CD14-positive monocyte (primary cell): ENCODE data around the gene TOR1AIP2. TPM values are rescaled to one million over a fixed set of nuclear protein-coding genes. Genes with fewer than 3 reads are reported as not detected.

Experiments
- DNase-seq, 3 donors: peaks; one replicate each; pipeline ENCODE4 v3.0.0-alpha.2; 2011 to 2022
- H2AFZ ChIP-seq: 2 replicates; pipeline ENCODE4 v1.6.0; 2012; ENCODE audit warnings: mild to moderate bottlenecking, low read depth, low read length, inconsistent platforms; ENCODE audit not compliant: insufficient read depth, poor library complexity, severe bottlenecking
- H3K27ac ChIP-seq, 2 donors: 1 replicate in 1 of 2; 2 replicates in 1 of 2; pipeline ENCODE4 v1.5.1; 2012 to 2013; ENCODE audit warnings: low read length in 2 of 2, control low read depth in 1 of 2, inconsistent platforms in 1 of 2, low read depth in 1 of 2, mild to moderate bottlenecking in 1 of 2
- H3K27me3 ChIP-seq, 2 donors: one replicate each; pipeline versions ENCODE4 v1.6.0 to v1.6.1; 2011 to 2013; ENCODE audit warnings: low read length in 2 of 2; ENCODE audit not compliant: control insufficient read depth in 2 of 2, insufficient read depth in 2 of 2
- H3K36me3 ChIP-seq, 2 donors: replicated peaks in 1 of 2; 1 replicate in 1 of 2; 2 replicates in 1 of 2; pipeline versions ENCODE4 v1.5.1 to v1.6.1; 2012 to 2013; ENCODE audit warnings: low read length in 2 of 2, control low read depth in 1 of 2, inconsistent platforms in 1 of 2, mild to moderate bottlenecking in 1 of 2; ENCODE audit not compliant: insufficient read depth in 2 of 2, control insufficient read depth in 1 of 2
- H3K4me1 ChIP-seq, 2 donors: 1 replicate in 1 of 2; 2 replicates in 1 of 2; pipeline versions ENCODE4 v1.5.1 to v1.6.1; 2012 to 2013; ENCODE audit warnings: low read length in 2 of 2, control low read depth in 1 of 2, inconsistent platforms in 1 of 2, mild to moderate bottlenecking in 1 of 2, moderate library complexity in 1 of 2; ENCODE audit not compliant: insufficient read depth in 2 of 2, control insufficient read depth in 1 of 2
- H3K4me2 ChIP-seq: replicated peaks from 2 replicates; pipeline ENCODE3; 2012; ENCODE audit warnings: low read length, moderate library complexity, mild to moderate bottlenecking; ENCODE audit not compliant: poor library complexity, severe bottlenecking; ENCODE audit errors: extremely low read depth
- H3K4me3 ChIP-seq, 3 experiments: fragments of 200-600 bp in 1 of 3; sonication (generic) in 1 of 3; replicated peaks in 1 of 3; 1 replicate in 2 of 3; 2 replicates in 1 of 3; pipeline ENCODE4 v1.5.1; 2011 to 2013; ENCODE audit warnings: low read length in 3 of 3, mild to moderate bottlenecking in 3 of 3, control low read depth in 2 of 3, low read depth in 2 of 3, inconsistent platforms in 1 of 3, moderate library complexity in 1 of 3
- H3K79me2 ChIP-seq: 2 replicates; pipeline ENCODE4 v1.6.0; 2012; ENCODE audit warnings: mild to moderate bottlenecking, control low read depth, inconsistent platforms, low read length, moderate library complexity; ENCODE audit not compliant: insufficient read depth
- H3K9ac ChIP-seq: 2 replicates; pipeline ENCODE4 v1.6.0; 2017; ENCODE audit warnings: low read length, mild to moderate bottlenecking; ENCODE audit not compliant: insufficient read depth, poor library complexity, severe bottlenecking
- H3K9me3 ChIP-seq, 2 donors: replicated peaks in 1 of 2; 1 replicate in 1 of 2; 2 replicates in 1 of 2; pipeline versions ENCODE4 v1.5.1 to v1.6.1; 2012 to 2013; ENCODE audit warnings: low read length in 2 of 2, control low read depth in 1 of 2; ENCODE audit not compliant: control insufficient read depth in 1 of 2, insufficient read depth in 1 of 2
- H4K20me1 ChIP-seq: 2 replicates; pipeline ENCODE4 v1.6.0; 2012; ENCODE audit warnings: mild to moderate bottlenecking, low read length, control low read depth, moderate library complexity; ENCODE audit not compliant: insufficient read depth
- H3K27ac Mint-ChIP-seq, 7 donors: one replicate each; pipeline ENCODE4 v1.8.0; 2020; ENCODE audit warnings: mild to moderate bottlenecking in 7 of 7, mixed read lengths in 7 of 7, moderate library complexity in 6 of 7, inconsistent platforms in 2 of 7
- H3K27me3 Mint-ChIP-seq, 3 donors: one replicate each; pipeline ENCODE4 v1.8.0; 2021 to 2022; ENCODE audit warnings: low read depth in 3 of 3, mild to moderate bottlenecking in 3 of 3, mixed read lengths in 3 of 3, moderate library complexity in 3 of 3, inconsistent platforms in 1 of 3
- H3K36me3 Mint-ChIP-seq, 2 donors: one replicate each; pipeline ENCODE4 v1.8.0; 2020; ENCODE audit warnings: mixed read lengths in 2 of 2, inconsistent platforms in 1 of 2, mild to moderate bottlenecking in 1 of 2
- H3K4me1 Mint-ChIP-seq: one replicate; pipeline ENCODE4 v1.8.0; 2020; ENCODE audit warnings: mild to moderate bottlenecking, mixed read lengths
- H3K4me3 Mint-ChIP-seq, 2 donors: one replicate each; pipeline ENCODE4 v1.8.0; 2020; ENCODE audit warnings: mild to moderate bottlenecking in 2 of 2, mixed read lengths in 2 of 2, moderate library complexity in 1 of 2
- H3K9me3 Mint-ChIP-seq, 7 donors: one replicate each; pipeline ENCODE4 v1.8.0; 2020 to 2022; ENCODE audit warnings: mixed read lengths in 7 of 7, mild to moderate bottlenecking in 6 of 7, moderate library complexity in 6 of 7, inconsistent platforms in 2 of 7
- CTCF ChIP-seq: fragments of 200-600 bp; IDR thresholded peaks from one replicate; pipeline ENCODE4 v1.8.0; 2022; ENCODE audit warnings: antibody characterized with exemption, mild to moderate bottlenecking
- WGBS: methylation state at CpG from one replicate; pipeline ENCODE4 v1.1.5; 2013; ENCODE audit warnings: missing lambda C conversion rate; ENCODE audit not compliant: insufficient coverage; 5-methylcytosine and 5-hydroxymethylcytosine counted together
- intact Hi-C, 2 donors: fragments of 100-400 bp; cut with micrococcal nuclease; formaldehyde crosslinking; loops; one replicate each; pipeline versions ENCODE4 v1.15.0 to v1.15.1; 2023
- polyA minus RNA-seq: library from RNA; depleted of rRNA, polyadenylated mRNA; stranded (reverse); fragments of >200 nt; gene quantifications from 2 replicates; pipeline ENCODE4 v1.2.3, GENCODE V29; 2012
- polyA plus RNA-seq, 3 donors: library from polyadenylated mRNA; depleted of rRNA in 1 of 3; unstranded in 2 of 3; stranded (reverse) in 1 of 3; fragments of 300-500 nt in 2 of 3; fragments of >200 nt in 1 of 3; fragmentation: Illumina TruSeq in 2 of 3; gene quantifications; 1 replicate in 2 of 3; 2 replicates in 1 of 3; pipeline ENCODE4 v1.2.3, GENCODE V29; 2012 to 2021
- total RNA-seq, 12 experiments: library from RNA in 1 of 12; stranded (reverse) in 1 of 12; fragments of 120-200 nt in 1 of 12; gene quantifications; one replicate each; pipeline ENCODE4 v1.2.4 and lab custom pipeline; 2013 to 2026; ENCODE audit warnings: mixed read lengths in 6 of 12, inconsistent platforms in 1 of 12

TOR1AIP2 gene
- total RNA-seq (2013), result 50.1 TPM
- polyA plus RNA-seq, result 10 to 100 TPM in 2 of 3 donors, 1 to 10 TPM in 1; 9.9 to 21.5 (median 20.5) TPM
- polyA minus RNA-seq, result 16.5 and 23.7 TPM in 2 replicates
- 87.2 to 251 (median 138) reads per million in 11 experiments for total RNA-seq (lab: John Stamatoyannopoulos, UW)

- peak within 1 kb of the TSS; percentile 96 to 98 (median 97) for H3K4me3 ChIP-seq
- WGBS, result 0% methylated on average over 25 of the region's 31 CpGs
- peaks cover 26 to 32% of the 10 kb centered on the region in 2 donors for H3K4me1 ChIP-seq
- peaks cover 18 to 26% of the 10 kb centered on the region in 2 donors for H3K36me3 Mint-ChIP-seq
- H3K9me3 Mint-ChIP-seq, result peaks cover 0 to 1% (median 0%) of the 10 kb centered on the region in 7 donors
- H3K9ac ChIP-seq, result peak within 1 kb of the TSS; percentile 70
- H3K79me2 ChIP-seq, result peaks cover 67% of the 10 kb centered on the region
- no peaks in the 10 kb centered on the region for H3K27me3 Mint-ChIP-seq
- peak within 1 kb of the TSS; percentile 83 for H3K4me2 ChIP-seq
- intact Hi-C loops, result no loop called here
- peak within 1 kb of the TSS; percentile 88 to 96 (median 92) for H3K27ac Mint-ChIP-seq
- H3K9me3 ChIP-seq, result no peaks in the 10 kb centered on the region
- peak within 1 kb of the TSS; percentile 71 for H2AFZ ChIP-seq
- peaks cover 33% of the 10 kb centered on the region for H4K20me1 ChIP-seq
- peak; percentile 73 to 86 (median 81) for DNase-seq
- no peak for TF ChIP-seq CTCF
- no peaks in the 10 kb centered on the region for H3K27me3 ChIP-seq
- peak within 1 kb of the TSS; percentile 58 to 86 for H3K27ac ChIP-seq
- peaks cover 18% of the 10 kb centered on the region for H3K4me1 Mint-ChIP-seq
- H3K4me3 Mint-ChIP-seq, result peak within 1 kb of the TSS; percentile 84 to 90
- H3K36me3 ChIP-seq, result peaks cover 0 to 24% of the 10 kb centered on the region in 2 donors
Observed at GRCh38 chr1:179877586-179878265, at the start of gene TOR1AIP2. Gene TOR1AIP2, minus strand, starts transcription at chr1:179877803. Its CDS starts 25,138 bp downstream, at chr1:179852665.

GRCh38 chr1:179926850-179927205 lies 49.2 kb upstream of the TOR1AIP2 start:
- H2AFZ ChIP-seq, result no peak overlapping the region
- TF ChIP-seq CTCF, result no peak
- Mint-ChIP-seq H3K27me3 (no peaks in the 10 kb centered on the region), H3K27ac (peak overlapping the region in 1 of 7 donors; percentile 56), H3K4me3 (no peak overlapping the region), H3K9me3 (no peaks in the 10 kb centered on the region), H3K4me1 (peaks cover 6% of the 10 kb centered on the region), H3K36me3 (peaks cover 2 to 5% of the 10 kb centered on the region in 2 donors)
- H3K4me2 ChIP-seq, result no peak overlapping the region
- no peak overlapping the region for H3K4me3 ChIP-seq
- no peaks in the 10 kb centered on the region for H4K20me1 ChIP-seq
- no peak overlapping the region for H3K27ac ChIP-seq
- intact Hi-C loops, result no loop called here
- H3K9me3 ChIP-seq, result no peaks in the 10 kb centered on the region
- H3K27me3 ChIP-seq, result no peaks in the 10 kb centered on the region
- no peaks in the 10 kb centered on the region for H3K79me2 ChIP-seq
- peaks cover 0 to 4% of the 10 kb centered on the region in 2 donors for H3K36me3 ChIP-seq
- 94% methylated on average over 2 of the region's 3 CpGs for WGBS
- no peak for DNase-seq
- H3K9ac ChIP-seq, result no peak overlapping the region
- peaks cover 0 to 4% of the 10 kb centered on the region in 2 donors for H3K4me1 ChIP-seq
